Nephron (organoid): ENCODE data around the gene MEN1.

Experiments
- H3K27ac Mint-ChIP-seq, 3 experiments: 2 replicates each; pipeline ENCODE4 v1.8.0; 2020; ENCODE audit warnings: mixed read lengths in 3 of 3, mild to moderate bottlenecking in 2 of 3, moderate library complexity in 1 of 3
- H3K27me3 Mint-ChIP-seq: 2 replicates; pipeline ENCODE4 v1.8.0; 2021; ENCODE audit warnings: low read depth, mild to moderate bottlenecking, moderate library complexity, mixed read lengths
- H3K36me3 Mint-ChIP-seq: 2 replicates; pipeline ENCODE4 v1.8.0; 2020; ENCODE audit warnings: low read depth, mixed read lengths
- H3K4me1 Mint-ChIP-seq: 2 replicates; pipeline ENCODE4 v1.8.0; 2020; ENCODE audit warnings: mixed read lengths
- H3K4me3 Mint-ChIP-seq, 3 experiments: 2 replicates each; pipeline ENCODE4 v1.8.0; 2020; ENCODE audit warnings: mild to moderate bottlenecking in 3 of 3, mixed read lengths in 3 of 3, moderate library complexity in 2 of 3
- H3K9me3 Mint-ChIP-seq: 2 replicates; pipeline ENCODE4 v1.8.0; 2020; ENCODE audit warnings: mixed read lengths
- TF ChIP-seq, protein P1 (sequence below), 3 experiments: fragments of 200-600 bp; sonication (generic); IDR thresholded peaks; one replicate each; pipeline ENCODE4 v1.5.0; 2021; ENCODE audit warnings: antibody characterized with exemption in 3 of 3; ENCODE audit not compliant: unreplicated experiment in 3 of 3

Gene MEN1

GRCh38 chr11:64842851-64843685 is 32.7 kb upstream of the MEN1 start:
- TF ChIP-seq, protein P1, sequence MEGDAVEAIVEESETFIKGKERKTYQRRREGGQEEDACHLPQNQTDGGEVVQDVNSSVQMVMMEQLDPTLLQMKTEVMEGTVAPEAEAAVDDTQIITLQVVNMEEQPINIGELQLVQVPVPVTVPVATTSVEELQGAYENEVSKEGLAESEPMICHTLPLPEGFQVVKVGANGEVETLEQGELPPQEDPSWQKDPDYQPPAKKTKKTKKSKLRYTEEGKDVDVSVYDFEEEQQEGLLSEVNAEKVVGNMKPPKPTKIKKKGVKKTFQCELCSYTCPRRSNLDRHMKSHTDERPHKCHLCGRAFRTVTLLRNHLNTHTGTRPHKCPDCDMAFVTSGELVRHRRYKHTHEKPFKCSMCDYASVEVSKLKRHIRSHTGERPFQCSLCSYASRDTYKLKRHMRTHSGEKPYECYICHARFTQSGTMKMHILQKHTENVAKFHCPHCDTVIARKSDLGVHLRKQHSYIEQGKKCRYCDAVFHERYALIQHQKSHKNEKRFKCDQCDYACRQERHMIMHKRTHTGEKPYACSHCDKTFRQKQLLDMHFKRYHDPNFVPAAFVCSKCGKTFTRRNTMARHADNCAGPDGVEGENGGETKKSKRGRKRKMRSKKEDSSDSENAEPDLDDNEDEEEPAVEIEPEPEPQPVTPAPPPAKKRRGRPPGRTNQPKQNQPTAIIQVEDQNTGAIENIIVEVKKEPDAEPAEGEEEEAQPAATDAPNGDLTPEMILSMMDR (IDR thresholded peaks at IDR 0.05; ENCODE audit: unreplicated experiment in 3 of 3), result no peak
- Mint-ChIP-seq H3K4me1 (peaks cover 9% of the 10 kb centered on the region), H3K27me3 (peaks cover 16% of the 10 kb centered on the region), H3K4me3 (peak overlapping the region; percentile 83 to 84 (median 84)), H3K36me3 (no peaks in the 10 kb centered on the region), H3K9me3 (no peaks in the 10 kb centered on the region), H3K27ac (peak overlapping the region in 2 of 3 experiments; percentile 76 to 83)

DNA sequence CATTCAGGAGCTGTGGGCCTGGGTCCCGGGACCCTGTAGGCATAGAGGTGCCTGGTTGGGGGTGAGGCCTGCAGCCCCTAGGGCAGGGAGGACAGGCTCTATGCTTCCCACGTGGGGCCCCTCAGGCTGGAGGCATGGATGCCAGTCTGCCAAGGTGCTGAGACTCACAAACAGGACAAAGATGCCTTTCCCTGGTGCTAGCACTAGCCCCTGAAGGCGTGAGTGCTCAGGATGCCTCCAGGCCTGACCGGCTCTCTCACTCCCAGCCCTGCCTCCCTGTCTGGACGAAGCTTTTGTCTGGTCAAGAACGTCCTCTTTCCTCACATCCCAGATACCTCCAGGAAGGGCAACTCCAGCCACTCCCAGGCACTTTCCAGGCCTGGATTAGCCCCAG is 32.0 kb upstream of the MEN1 start:
- no peak overlapping the region for H3K27ac Mint-ChIP-seq
- H3K4me3 Mint-ChIP-seq, result peak overlapping the region in 1 of 3 experiments; percentile 42
- TF ChIP-seq, protein P1 (IDR thresholded peaks at IDR 0.05; ENCODE audit: unreplicated experiment in 3 of 3), result no peak
- H3K4me1 Mint-ChIP-seq, result peaks cover 9% of the 10 kb centered on the region
- no peaks in the 10 kb centered on the region for H3K9me3 Mint-ChIP-seq
- no peaks in the 10 kb centered on the region for H3K36me3 Mint-ChIP-seq
- H3K27me3 Mint-ChIP-seq, result peaks cover 16% of the 10 kb centered on the region

DNA sequence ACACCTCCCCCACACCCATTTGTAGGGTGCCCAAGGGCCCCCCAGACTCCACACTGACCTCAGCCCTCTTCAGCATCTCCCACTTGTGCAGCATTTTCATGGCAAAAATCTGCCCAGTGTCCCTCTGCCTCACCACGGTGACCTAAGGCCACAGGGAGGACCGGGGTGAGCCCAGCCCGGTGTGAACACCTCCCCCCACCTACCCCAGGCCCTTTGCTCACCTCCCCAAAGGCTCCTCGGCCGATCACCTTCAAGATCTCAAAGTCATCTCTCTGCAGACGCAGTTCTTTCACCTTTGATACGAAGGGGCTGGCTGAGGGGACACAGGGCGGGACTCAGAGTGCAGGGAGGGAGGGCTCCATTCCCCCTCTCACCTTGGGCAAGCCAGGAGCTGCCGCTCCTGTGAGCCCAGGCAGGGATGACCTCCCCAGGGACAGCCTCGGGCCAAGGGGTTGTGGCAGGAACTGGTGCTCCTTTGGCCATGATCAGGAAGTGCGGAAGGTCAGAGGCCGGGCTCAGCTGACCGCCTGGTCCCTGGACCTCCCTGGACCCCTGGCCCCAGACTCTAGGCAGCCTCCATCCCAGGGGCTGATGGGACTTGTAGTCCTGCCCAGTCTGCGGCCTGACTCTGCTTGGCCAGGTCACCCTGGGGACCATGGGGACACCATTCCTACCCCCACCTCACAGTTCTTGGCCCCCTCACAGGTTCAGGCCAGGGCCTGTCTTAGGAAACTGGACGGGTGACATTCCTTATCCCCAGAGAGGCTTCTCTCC is 31.4 kb upstream of the MEN1 start:
- TF ChIP-seq, protein P1 (IDR thresholded peaks at IDR 0.05; ENCODE audit: unreplicated experiment in 3 of 3), result no peak
- H3K27me3 Mint-ChIP-seq, result peaks cover 16% of the 10 kb centered on the region
- no peaks in the 10 kb centered on the region for H3K36me3 Mint-ChIP-seq
- H3K4me1 Mint-ChIP-seq, result peaks cover 9% of the 10 kb centered on the region
- H3K9me3 Mint-ChIP-seq, result no peaks in the 10 kb centered on the region
- H3K27ac Mint-ChIP-seq, result no peak overlapping the region
- H3K4me3 Mint-ChIP-seq, result no peak overlapping the region

DNA sequence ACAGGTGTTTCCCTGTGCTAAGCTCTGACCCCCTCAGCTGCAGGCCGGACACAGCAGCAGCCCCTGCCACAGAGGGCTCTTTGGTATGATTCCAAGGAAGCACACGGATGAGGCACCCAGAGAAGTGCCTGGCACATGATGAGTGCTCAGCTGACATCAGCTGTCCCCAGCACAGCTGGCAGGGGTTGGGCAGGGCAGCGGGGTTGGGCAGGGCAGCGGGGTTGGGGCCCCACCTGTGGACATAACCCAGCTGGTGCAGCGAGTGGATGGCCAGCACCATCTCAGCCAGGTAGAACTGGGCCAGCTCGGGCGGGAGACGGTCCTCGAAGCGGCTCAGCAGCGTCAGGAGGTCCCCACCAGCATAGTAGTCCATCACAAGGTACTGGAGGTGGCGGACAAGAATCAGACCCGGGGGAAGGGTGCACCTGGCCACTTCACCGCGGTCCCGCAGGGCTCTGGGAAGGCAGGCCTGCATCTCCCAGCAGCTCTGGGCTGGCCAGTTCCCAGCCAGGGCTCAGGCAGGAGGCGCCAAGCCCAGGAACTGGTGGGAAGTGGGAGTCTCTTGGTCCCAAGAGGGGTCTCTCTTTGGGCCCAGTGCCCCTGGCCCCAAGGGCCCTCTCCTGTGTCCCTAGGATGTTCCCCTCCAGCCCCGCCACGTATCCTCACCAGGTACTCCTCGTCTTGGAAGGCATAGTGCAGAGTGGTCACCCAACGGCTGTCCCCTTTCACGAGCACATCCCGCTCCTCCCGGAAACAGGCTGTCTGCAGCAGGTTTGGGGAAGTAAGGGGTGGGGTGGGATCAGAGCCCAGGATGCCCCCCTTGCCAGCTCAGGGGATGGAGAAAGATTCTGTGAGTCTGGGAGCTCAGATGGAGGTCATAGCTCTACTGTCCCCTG is 29.8 kb upstream of the MEN1 start:
- H3K36me3 Mint-ChIP-seq, result no peaks in the 10 kb centered on the region
- TF ChIP-seq, protein P1 (IDR thresholded peaks at IDR 0.05; ENCODE audit: unreplicated experiment in 3 of 3), result no peak
- peaks cover 9% of the 10 kb centered on the region for H3K4me1 Mint-ChIP-seq
- no peak overlapping the region for H3K4me3 Mint-ChIP-seq
- H3K27ac Mint-ChIP-seq, result no peak overlapping the region
- no peaks in the 10 kb centered on the region for H3K9me3 Mint-ChIP-seq
- H3K27me3 Mint-ChIP-seq, result peaks cover 9% of the 10 kb centered on the region

- H3K9me3 Mint-ChIP-seq, result no peaks in the 10 kb centered on the region
- TF ChIP-seq, protein P1 (IDR thresholded peaks at IDR 0.05; ENCODE audit: unreplicated experiment in 3 of 3), result no peak
- no peaks in the 10 kb centered on the region for H3K36me3 Mint-ChIP-seq
- no peak overlapping the region for H3K4me3 Mint-ChIP-seq
- H3K27ac Mint-ChIP-seq, result no peak overlapping the region
- peaks cover 9% of the 10 kb centered on the region for H3K4me1 Mint-ChIP-seq
- peaks cover 8% of the 10 kb centered on the region for H3K27me3 Mint-ChIP-seq
Measured at GRCh38 chr11:64839335-64839734, 29.0 kb upstream of the MEN1 start.
